NCI-H774 (cell line): ENCODE results near the gene GOLGA3.

Experiments
- DNase-seq: peaks from one replicate; lab custom pipeline; 2025; lab: John Stamatoyannopoulos, UW

Gene GOLGA3

DNA sequence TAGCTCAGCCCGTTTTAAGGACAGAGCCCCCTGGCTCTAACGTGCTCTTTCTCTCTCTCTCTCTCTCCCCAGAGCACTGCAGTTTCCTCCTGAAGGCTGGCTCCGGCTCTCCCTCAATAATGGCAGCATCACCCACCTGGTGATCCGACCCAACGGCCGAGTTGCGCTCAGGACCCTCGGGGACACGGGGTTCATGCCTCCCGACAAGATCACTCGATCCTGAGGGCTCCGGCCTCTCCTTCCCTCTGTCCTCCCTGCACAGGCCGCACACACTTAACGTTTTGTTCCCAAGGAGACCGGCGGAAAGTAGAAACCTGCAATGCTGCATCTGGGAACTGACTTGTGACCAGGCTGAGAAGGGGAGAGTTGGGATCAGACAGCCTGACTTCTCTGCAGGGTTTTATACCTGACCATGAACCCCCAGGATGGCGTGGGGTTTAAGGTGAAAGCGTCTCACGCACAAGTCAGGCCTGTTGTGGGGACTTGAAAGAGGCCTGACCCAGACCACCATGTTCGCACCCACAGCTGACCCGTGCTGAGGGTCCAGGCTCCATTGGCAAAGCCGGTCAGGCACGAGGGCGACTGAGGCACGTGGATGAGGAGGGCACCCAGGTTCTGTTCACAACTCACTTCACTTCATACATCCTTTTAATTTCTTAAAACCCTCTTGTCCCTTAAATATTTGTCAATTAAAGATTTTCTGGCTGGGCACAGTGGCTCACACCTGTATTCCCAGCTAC is 107.9 kb downstream of the GOLGA3 start:
- DNase-seq, result no peak

DNA sequence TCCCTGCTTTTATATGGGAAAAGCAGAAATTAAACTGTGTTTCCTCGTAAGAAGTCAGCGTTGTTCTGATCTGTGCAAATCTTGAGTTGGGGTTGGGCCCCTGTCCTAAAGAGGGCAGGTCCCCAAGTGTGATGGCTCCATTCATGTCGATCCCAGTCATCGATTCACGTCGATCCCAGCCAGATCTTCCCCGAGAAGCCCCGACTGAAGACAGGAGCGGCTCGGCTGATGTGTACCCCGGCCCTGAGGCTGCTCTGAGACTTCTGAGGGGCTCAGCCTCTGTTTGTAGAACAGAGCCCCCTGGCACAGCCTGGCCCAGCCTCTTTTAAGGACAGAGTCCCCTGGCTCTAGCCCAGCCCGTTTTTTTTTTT is 108.7 kb downstream of the GOLGA3 start:
- DNase-seq, result no peak

DNA sequence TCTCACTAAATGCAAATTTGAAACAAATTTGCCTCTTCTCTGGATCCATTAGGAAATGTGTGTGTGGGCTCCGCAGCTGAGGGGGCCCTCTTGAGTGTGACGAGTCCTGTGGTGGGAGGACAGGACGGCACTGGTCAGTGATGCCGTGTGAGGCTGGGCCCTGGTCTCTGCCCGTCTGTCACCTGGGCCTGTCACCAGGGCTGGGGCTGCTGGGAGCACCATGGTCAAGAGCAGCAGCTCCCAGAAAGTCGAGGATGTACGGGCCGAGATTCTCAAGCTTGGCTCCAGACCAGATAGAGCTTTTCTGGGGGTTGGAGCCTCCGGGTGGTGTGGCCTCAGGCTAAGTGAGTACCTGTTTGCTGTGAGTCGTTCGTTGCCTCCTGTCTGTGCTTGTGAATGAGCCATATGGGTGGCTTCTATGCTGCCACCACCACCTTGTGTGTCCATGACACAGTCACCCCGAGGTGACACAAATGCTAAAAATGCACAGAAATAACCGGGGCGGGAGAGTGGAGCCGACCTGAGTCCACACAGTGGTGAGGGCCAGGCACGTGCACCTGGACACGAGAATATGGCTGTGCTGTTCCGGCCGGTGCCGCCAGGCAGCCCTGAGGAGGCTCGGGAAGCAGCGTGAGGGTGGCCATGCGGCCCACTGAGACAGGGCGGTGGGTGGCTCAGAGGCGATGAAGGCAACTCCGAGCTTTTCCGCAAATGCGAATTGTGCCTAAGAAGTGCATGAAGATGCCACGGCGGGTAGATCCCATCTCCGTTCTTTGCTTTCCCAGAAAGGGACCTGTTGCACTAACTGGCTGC is 109.3 kb downstream of the GOLGA3 start:
- no peak for DNase-seq
